Measurements from ENCODE around the gene RWDD2A. TPM values are rescaled to one million over a fixed set of nuclear protein-coding genes. Genes with fewer than 3 reads are reported as not detected.
A peak's percentile ranks its signal among the peaks of the same experiment; 100 is the strongest.

The RWDD2A gene
- total RNA-seq (1 to 10 TPM; 1.9 to 5.5 TPM), polyA plus RNA-seq (1 to 10 TPM; 1.9 to 2.8 TPM)

DNA sequence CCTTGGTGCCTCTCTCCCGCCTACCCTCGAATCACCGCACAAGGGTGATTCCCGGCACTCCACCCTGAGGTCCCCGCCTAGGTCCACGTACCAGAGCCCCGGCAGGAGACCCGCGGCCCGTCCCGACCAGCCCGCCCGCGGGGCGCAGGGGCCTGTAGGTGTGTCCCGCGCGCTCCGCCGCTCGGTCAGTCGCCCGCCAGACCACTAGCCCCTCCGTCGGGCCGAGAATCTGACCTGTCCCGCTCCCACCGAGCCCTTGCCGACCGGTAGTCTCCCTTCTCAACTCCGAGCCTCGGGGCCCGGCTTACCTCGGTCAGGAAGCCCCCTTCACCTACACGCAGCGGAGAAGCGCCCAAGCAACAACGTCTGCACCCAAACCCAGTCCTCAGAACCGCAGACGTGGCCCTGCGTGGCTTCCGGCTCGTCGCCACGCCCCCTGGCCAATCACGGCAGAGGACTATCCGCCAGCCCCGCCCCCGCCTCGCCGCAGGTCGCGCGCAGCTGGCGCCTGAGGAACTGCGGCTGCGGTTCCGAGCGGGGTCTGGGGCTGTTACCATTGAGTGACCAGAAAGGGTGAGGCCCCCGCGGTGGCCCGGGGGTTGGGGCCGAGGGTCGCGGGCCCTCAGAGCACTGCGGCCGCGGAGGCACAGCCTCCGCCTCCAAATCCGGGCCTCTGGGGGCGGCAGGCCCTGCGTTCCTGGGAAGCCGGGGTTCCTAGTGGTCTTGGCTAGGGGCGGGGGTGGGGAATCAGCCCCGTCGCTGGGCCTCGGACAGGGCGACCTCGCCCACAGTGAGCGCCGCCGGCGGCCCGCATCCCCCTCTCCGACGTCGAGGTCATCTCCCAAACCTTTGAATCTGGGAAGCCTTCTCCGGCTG lies at the start of gene RWDD2A, which contains the start of gene PGM3:
TSS of gene RWDD2A (plus strand) at position 487 of the 876 bp plus-strand sequence. CDS start 1,095 bp downstream, outside the sequence.
TSS of gene PGM3 (minus strand) at position 395 of the 876 bp plus-strand sequence. CDS start 2,253 bp downstream, outside the sequence.
- no peaks in the 10 kb centered on the region for H3K9me3 ChIP-seq (ENCODE audit: control insufficient read depth in 4 of 4, low read length in 3 of 4)
- peak; percentile 88 for DNase-seq (ENCODE audit: low spot score)
- H3K27ac ChIP-seq (ENCODE audit: low read depth in 1 of 2, low read length in 2 of 2), result peak within 1 kb of the TSS; percentile 81 to 95
- peak within 1 kb of the TSS; percentile 93 to 99 (median 98) for H3K4me3 ChIP-seq (ENCODE audit: low read depth in 1 of 3, low read length in 3 of 3)
- peaks cover 15 to 26% (median 19%) of the 10 kb centered on the region in 4 donors for H3K4me1 ChIP-seq (ENCODE audit: control insufficient read depth in 4 of 4, insufficient read depth in 4 of 4, low read length in 3 of 4)
- under 1% methylated on average over 88 of the region's 88 CpGs for WGBS
- TF ChIP-seq YY1 (IDR thresholded peaks at IDR 0.05), result no peak
- TF ChIP-seq FOXA2 (IDR thresholded peaks at IDR 0.05), result no peak
- TF ChIP-seq GABPA (IDR thresholded peaks at IDR 0.05 in 1 of 2, conservative IDR thresholded peaks at IDR 0.05 in 1 of 2), result peak in 1 of 2 donors; percentile 65
- TF ChIP-seq REST (IDR thresholded peaks at IDR 0.05), result peak; percentile 9
- no peak for TF ChIP-seq FOXA1 (IDR thresholded peaks at IDR 0.05)
- no peak for TF ChIP-seq ZBTB33 (IDR thresholded peaks at IDR 0.05)
- no peak for TF ChIP-seq HNF4G (IDR thresholded peaks at IDR 0.05)
- no peak for TF ChIP-seq NR2F2 (IDR thresholded peaks at IDR 0.05)
- TF ChIP-seq RXRA (IDR thresholded peaks at IDR 0.05), result no peak
- TF ChIP-seq SP1 (IDR thresholded peaks at IDR 0.05), result peak; percentile 23
- no peak for TF ChIP-seq HNF4A (conservative IDR thresholded peaks at IDR 0.05)
- H3K27me3 ChIP-seq (ENCODE audit: control insufficient read depth in 4 of 4, insufficient read depth in 4 of 4, low read length in 3 of 4), result no peaks in the 10 kb centered on the region
- H3K9ac ChIP-seq (ENCODE audit: low read depth in 1 of 2, low read length in 2 of 2), result peak within 1 kb of the TSS; percentile 82 to 94
- H3K36me3 ChIP-seq (ENCODE audit: control insufficient read depth in 4 of 4, insufficient read depth in 3 of 4, low read depth in 1 of 4, low read length in 3 of 4), result peaks cover 5 to 27% (median 17%) of the 10 kb centered on the region in 4 donors

DNA sequence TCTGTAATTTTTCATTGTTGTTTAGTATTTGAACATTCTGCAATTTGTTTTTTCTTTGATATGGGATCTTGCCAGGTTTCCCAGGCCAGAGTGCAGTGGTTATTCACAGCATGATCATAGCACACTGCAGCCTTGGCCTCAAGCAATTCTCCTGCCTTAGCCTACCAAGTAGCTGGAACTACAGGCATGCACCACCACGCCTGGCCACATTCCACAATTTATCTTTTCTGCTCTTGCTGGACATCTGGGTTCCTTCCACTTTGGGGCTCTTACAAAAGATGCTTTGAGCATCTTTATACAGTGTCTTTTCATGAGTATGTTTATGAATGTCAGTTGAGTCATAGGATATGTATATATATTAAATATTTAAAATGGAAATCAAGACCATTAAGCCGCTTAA lies 42.0 kb upstream of the RWDD2A start:
- peaks cover 4 to 36% (median 19%) of the 10 kb centered on the region in 4 donors for H3K36me3 ChIP-seq (ENCODE audit: control insufficient read depth in 4 of 4, insufficient read depth in 3 of 4, low read depth in 1 of 4, low read length in 3 of 4)
- DNase-seq (ENCODE audit: low spot score), result no peak
- no peak overlapping the region for H3K4me3 ChIP-seq (ENCODE audit: low read depth in 1 of 3, low read length in 3 of 3)
- peaks cover 0 to 3% (median 0%) of the 10 kb centered on the region in 4 donors for H3K4me1 ChIP-seq (ENCODE audit: control insufficient read depth in 4 of 4, insufficient read depth in 4 of 4, low read length in 3 of 4)
- H3K9ac ChIP-seq (ENCODE audit: low read depth in 1 of 2, low read length in 2 of 2), result no peak overlapping the region
- TF ChIP-seq HNF4A (conservative IDR thresholded peaks at IDR 0.05), result no peak
- no peak for TF ChIP-seq REST (IDR thresholded peaks at IDR 0.05)
- no peak for TF ChIP-seq FOXA1 (IDR thresholded peaks at IDR 0.05)
- TF ChIP-seq RXRA (IDR thresholded peaks at IDR 0.05), result no peak
- no peak for TF ChIP-seq FOXA2 (IDR thresholded peaks at IDR 0.05)
- no peak for TF ChIP-seq RAD21 (IDR thresholded peaks at IDR 0.05)
- no peak for TF ChIP-seq TAF1 (conservative IDR thresholded peaks at IDR 0.05)
- TF ChIP-seq ZBTB33 (IDR thresholded peaks at IDR 0.05), result no peak
- TF ChIP-seq GABPA (IDR thresholded peaks at IDR 0.05 in 1 of 2, conservative IDR thresholded peaks at IDR 0.05 in 1 of 2), result no peak
- TF ChIP-seq, protein P1, sequence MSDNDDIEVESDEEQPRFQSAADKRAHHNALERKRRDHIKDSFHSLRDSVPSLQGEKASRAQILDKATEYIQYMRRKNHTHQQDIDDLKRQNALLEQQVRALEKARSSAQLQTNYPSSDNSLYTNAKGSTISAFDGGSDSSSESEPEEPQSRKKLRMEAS (IDR thresholded peaks at IDR 0.05), result no peak
- TF ChIP-seq YY1 (IDR thresholded peaks at IDR 0.05), result no peak
- no peak for TF ChIP-seq ATF3 (IDR thresholded peaks at IDR 0.05)
- no peaks in the 10 kb centered on the region for H3K9me3 ChIP-seq (ENCODE audit: control insufficient read depth in 4 of 4, low read length in 3 of 4)
- H3K27ac ChIP-seq (ENCODE audit: low read depth in 1 of 2, low read length in 2 of 2), result no peak overlapping the region
- H3K27me3 ChIP-seq (ENCODE audit: control insufficient read depth in 4 of 4, insufficient read depth in 4 of 4, low read length in 3 of 4), result no peaks in the 10 kb centered on the region
- over 99% methylated on average over 2 of the region's 2 CpGs for WGBS
